Pulmonary artery endothelial cell (primary cell): Measurements from ENCODE around the gene BAHCC1. TPM values are rescaled to one million over a fixed set of nuclear protein-coding genes. Genes with fewer than 3 reads are reported as not detected.

Experiments used
- DNase-seq: peaks from one replicate; pipeline ENCODE4 v3.0.0-alpha.2; 2011; ENCODE audit warnings: low read depth, low spot score
- total RNA-seq: library from RNA; depleted of rRNA; stranded (reverse); fragments of >200 nt; gene quantifications from 2 replicates; pipeline ENCODE4 v1.2.3, GENCODE V29; 2014

Gene BAHCC1
- total RNA-seq, 1 donor from 2014 or later: 2.8 TPM

DNA sequence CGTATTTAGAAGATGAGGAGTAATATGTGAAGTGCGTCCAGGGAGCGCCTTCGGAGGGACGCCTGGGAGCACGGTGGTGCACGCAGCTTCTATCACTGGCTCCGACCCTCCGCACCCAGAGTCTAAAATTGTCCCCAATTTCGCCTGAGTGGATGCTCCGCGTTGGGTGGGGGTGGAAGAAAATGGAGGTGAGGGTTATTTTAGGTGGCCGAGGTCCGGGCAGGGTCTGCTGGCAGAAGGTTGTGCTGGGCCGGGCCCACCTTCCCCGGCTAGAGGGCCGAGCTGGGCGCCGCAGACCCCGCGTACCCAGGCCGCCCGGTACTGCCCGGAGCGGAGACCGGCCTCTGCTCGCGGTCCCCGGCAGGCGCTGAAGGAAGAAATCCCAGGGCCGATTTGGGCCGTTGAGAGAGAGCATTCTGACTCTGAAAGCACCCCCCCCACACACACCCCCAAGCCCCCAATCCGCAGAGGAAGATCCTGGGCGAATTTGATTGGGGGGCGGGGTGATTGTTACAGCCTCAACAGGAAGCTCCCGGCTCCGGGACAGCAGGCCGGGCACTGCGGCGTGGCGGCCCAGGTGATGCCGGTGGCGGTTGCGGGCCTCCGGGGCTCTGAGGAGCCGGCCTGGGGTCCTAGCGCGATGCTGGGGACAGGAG lies 3.0 kb downstream of the BAHCC1 start:
- DNase-seq: no peak

DNA sequence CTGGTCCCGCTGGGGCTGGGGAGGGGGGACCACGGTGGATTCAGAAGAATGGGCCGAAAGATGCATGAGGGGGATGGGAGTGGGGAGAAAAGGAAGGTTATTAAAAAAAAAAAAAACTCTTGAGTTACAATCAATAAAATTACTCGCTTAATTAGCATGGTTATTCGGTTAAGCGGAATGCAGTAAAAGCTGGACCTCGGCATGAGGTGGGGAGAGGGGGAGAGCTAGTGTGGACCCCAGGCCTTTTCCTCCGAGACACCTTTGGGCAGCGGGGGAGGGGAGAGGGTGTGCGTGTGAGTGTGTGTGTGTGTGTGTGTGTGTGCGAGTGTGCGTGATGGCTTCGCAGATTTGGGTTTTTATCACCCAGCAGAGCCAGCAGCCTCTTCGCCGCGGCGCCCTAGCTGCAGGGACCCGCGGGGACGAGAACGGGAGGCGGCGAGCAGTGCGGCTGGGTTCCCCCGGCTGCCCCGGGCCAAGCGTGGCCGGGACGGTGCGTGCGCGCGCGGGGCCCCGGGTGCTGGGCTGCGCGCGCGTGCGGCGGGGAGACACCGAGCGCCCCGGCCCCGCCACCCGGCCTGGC lies 3.7 kb downstream of the BAHCC1 start:
- DNase-seq: no peak

DNA sequence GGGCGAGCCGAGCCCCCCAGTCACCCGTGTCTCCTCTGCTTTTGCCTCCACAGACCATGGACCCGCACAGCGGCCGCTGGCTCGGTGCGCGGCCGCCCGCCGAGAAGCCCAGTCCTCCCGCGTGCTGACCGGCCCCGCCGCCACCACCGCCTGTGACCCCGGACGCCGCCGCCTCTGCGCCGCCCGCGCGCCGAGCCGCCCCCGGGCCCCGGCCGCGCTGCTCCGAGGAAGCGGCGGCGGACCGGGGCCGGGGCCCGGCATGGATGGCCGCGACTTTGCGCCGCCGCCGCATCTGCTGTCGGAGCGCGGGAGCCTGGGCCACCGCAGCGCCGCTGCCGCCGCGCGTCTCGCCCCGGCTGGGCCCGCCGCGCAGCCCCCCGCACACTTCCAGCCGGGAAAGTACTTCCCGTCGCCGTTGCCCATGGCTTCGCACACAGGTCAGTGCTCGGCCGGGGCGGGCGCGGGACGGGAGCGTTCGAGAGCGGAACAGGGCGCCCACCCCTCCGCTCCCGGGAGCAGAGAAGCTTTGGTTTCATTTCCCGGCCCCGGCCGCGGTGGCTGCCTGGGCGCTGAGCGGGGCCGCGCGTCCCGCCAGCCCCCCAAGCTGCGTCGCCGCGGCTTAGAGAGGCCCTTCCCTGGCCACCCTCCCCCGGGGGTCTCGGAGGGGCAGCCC lies 4.4 kb downstream of the BAHCC1 start:
- DNase-seq: no peak

DNA sequence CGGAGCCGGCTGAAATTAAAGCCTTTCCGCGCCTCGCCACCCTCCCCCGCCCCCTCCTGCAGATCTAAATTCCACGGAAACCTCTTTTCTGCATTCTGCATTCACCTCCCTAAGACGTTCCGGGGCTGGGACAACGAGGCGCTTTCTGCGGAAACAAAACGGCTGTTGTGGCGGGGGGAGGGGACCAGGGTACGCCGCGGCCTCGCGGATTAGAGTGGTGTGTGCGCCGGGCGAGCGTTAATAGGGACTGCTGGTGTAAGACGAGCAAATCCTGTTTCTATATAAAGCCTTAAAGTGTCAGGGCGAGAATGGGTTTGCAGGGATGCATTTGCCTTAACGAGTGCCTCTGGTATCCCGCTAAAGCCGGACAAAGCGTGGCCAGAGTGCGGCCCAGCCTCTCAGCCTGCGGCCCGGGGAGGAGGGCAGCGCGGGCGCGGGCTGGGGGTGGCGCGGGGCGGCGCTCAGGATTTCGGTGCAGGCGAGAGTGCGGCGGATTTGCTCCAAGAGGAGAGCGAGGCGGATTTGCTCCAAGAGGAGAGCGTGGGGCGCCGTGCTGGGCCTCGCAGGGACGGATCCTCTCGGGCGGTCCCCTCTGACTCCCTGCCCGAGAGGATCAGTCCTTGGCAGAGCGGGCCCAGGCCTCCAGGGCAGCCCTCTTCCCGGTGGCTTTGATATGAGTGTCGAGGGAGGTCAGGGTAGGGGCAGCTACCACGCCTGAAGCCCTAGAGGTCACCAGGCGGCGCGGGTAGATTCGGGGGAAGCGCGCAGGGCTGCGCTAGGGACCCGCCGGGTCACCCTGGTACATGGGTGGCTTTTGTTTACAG lies 5.1 kb downstream of the BAHCC1 start:
- DNase-seq: no peak

- no peak for DNase-seq
These were observed 5.9 kb downstream of the BAHCC1 start for GRCh38 chr17:81400996-81401722.

- DNase-seq: no peak
These were observed 6.7 kb downstream of the BAHCC1 start for GRCh38 chr17:81401723-81402529.

DNA sequence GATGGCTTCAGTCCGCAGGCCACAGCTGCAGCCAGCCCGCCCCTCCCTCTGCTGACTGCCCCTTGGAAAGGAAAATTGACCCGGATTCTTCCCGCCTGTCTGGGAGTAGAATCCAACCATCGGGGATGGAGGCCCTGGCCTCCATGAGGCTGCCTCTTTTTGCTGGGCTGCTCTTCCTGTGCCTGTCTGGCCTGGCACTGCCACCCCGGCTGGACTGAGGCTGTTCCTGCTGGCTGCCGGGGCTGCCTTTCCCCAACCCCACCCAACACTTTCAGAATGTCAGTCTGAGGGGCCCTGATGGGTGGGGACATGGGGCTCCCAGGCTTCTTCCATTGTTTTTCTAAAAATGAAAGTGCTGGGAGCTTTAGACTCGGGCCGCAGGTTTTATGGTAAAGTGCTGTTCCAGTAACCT lies 7.3 kb downstream of the BAHCC1 start:
- no peak for DNase-seq

GRCh38 chr17:81402981-81403467 lies 7.8 kb downstream of the BAHCC1 start:
- no peak for DNase-seq

DNA sequence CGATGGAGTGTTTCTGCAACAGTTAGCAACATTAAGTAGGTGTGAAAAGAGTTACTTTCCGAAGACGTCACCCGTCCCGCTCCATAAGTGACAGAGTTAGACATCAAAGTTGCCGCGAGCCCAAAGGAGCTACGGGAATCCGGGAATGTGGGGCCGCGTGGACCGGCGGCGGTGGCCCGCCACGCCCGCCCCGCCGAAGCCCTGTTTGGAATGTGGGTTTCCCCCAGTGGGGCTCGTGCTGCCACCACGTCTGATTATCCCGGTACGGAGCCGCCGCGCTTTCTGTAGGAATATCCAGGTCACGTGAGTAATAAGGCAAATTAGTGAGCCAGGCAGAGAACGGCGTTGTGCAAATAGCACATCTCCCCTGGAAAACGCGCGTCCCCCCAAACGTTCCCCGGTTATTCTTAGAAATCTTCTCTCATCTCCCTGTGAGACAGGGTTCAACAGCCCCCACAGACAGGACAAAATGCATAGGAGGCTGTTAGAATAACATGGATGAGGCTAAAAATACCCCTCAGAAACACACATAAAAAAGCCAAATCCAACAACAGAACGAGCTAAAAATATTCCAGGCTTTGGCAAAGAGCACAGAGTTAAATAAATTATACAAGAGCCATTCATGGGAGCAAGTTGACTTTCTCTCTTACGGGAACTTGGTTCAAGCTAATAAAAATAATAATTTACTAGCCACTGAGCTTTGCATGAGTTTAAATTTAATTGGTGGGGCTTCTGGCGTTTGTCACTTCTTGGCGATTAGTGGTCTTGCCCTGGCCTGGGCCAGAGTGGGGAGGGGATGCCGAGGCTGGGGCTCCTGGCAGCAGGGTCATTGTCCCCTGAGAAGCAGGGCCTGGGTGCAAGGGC lies 8.6 kb downstream of the BAHCC1 start:
- no peak for DNase-seq

- DNase-seq: no peak
These were observed 9.4 kb downstream of the BAHCC1 start for GRCh38 chr17:81404558-81405165.

GRCh38 chr17:81405411-81405872 lies 10.2 kb downstream of the BAHCC1 start:
- no peak for DNase-seq

GRCh38 chr17:81406117-81406953 lies 11.1 kb downstream of the BAHCC1 start:
- DNase-seq: no peak

GRCh38 chr17:81408049-81408448 lies 12.8 kb downstream of the BAHCC1 start:
- DNase-seq: no peak

- DNase-seq: no peak
These were observed 14.1 kb downstream of the BAHCC1 start for GRCh38 chr17:81409190-81409935.

DNA sequence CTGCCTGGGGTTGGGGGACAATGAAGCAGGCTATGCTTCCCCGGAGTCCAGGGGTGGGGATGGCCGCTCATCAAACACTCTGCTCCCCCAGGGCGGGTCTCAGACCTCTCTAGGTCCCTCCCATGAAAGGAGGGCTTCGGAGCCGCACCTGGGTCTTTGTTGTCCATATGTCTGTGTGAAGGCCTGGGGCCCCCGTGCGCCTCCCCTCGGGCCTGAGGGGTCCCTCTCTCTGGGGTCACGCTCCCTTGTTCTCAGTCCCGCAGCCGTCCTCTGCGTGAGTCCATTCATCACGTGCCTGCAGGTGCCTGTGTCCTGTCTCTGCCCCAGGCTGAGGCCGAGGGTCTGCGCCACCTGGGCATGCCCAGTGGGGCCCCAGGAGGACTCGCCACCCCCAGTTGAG lies 15.6 kb downstream of the BAHCC1 start:
- DNase-seq: no peak

- no peak for DNase-seq
These were observed 16.0 kb downstream of the BAHCC1 start for GRCh38 chr17:81411305-81411704.

DNA sequence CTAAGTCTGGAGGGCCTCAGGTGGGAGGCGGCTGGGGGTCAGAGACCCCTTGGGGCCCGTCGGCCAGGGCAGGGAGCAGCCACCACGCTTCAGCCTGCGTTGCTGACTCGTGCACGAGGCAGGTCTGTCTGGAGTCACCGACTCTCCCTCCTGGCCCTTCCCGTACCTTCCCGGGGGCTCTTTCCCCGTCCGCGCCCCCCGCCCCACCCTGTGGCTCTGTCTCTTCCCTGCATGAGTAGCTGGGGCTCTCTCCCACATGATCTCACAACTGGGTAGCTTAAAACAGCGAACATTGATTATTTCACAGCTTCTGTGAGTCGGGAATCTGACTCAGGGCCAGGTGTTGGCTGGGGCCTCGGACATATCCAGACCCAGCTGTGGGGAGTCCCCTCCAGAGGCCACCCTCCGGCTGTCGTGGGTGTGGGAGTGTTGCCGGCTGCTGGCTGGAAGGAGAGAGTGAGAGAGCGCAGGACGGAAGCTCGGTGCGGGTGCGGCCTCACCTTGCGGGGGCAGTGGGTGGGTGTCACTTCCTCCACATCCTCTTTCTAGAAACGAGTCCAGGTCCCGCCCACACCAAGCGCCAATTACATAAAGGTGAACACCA lies 17.3 kb downstream of the BAHCC1 start:
- no peak for DNase-seq
